ENCODE data around the gene SAMD14.

The SAMD14 gene

GRCh38 chr17:50096092-50096491, 33.9 kb downstream of the SAMD14 start:
- DNase-seq (ENCODE audit: low spot score) = no peak

GRCh38 chr17:50095626-50096037, 34.3 kb downstream of the SAMD14 start:
- DNase-seq (ENCODE audit: low spot score) = no peak

DNA sequence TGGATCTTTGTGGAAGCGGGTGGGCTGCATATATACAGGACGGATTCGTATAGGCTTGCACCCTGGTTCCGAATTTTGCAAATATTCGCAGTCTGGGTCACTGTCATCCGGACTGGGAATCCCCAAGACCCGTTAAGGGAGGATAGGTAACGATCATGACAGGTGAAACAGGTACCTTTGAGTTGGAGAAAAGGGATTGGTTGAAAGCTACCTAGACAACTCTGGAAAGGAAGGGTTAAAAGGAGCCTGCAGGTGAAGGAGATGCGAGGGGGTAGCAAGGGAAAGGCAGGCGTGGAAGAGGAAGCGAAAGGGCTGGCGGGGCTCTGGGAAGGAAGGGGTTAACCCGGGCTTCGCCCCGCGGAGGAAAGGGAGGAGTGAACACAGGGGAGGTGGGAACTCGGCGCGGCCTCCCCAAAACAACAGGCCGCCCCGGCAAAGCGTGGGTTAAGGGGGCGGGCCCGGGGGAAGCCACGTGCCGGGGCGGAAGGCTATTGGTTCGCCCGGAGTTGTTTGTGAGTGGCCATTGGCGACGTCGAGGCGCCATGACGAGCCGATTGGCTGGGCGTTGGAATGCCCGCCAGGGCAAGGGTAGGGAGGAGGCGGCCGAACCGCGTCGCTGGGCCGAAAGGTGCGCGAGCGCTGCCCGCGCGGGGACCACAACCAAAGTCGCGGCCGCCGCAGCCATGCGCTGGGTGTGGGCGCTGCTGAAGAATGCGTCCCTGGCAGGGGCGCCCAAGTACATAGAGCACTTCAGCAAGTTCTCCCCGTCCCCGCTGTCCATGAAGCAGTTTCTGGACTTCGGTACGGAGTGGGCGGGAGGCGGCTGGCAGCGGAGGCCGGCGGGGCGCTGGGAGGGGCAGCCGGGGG, 35.0 kb downstream of the SAMD14 start, which contains the start of gene PDK2:
PDK2 (plus strand) TSS at position 599 of the 867 bp plus-strand sequence; CDS start at position 684, 85 bp downstream.
- peak; percentile 97 for DNase-seq (ENCODE audit: low spot score)

- peak; percentile 85 for DNase-seq (ENCODE audit: low spot score)
These were observed 35.7 kb downstream of the SAMD14 start for GRCh38 chr17:50094243-50094752.

DNA sequence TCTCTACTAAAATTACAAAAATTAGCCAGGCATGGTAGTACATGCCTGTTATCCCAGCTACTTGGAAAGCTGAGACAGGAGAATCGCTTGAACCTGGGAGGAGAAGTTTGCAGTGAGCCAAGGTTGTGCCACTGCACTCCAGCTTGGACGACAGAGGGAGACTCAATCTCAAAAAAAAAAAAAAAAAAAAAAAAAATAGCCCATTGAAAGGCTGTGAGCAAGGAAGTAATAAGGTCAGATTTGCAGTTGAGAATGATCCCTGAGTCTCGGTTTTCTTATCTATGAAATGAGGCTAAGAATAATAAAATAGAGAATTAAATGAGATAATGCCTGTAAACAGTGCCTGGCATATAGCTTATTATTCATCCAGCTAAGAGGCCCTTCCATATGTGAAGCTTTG, 36.2 kb downstream of the SAMD14 start:
- no peak for DNase-seq (ENCODE audit: low spot score)

DNA sequence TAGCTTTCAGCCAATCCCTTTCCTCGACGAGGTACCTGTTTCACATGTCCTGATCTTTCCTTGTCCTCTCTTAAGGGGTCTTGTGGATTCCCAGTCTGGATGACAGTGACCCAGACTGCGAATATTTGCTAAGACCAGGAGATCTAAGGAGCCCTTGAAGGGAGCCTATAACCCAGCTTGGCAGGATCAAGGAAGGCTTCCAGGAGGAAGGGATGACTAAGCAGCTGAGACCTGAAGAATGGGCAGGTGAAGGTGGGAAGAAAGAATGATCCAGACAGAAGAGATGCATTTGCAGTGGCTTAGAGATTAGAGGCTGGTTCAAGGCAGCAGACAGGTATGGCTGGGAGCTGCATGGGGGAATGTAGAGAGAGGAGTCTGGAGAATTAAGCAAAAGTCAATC, 36.7 kb downstream of the SAMD14 start:
- DNase-seq (ENCODE audit: low spot score) = no peak

GRCh38 chr17:50091918-50092285, 38.1 kb downstream of the SAMD14 start:
- no peak for DNase-seq (ENCODE audit: low spot score)

- DNase-seq (ENCODE audit: low spot score) = no peak
These were observed 38.7 kb downstream of the SAMD14 start for GRCh38 chr17:50090971-50091917.

GRCh38 chr17:50090071-50090470, 39.9 kb downstream of the SAMD14 start:
- no peak for DNase-seq (ENCODE audit: low spot score)

DNA sequence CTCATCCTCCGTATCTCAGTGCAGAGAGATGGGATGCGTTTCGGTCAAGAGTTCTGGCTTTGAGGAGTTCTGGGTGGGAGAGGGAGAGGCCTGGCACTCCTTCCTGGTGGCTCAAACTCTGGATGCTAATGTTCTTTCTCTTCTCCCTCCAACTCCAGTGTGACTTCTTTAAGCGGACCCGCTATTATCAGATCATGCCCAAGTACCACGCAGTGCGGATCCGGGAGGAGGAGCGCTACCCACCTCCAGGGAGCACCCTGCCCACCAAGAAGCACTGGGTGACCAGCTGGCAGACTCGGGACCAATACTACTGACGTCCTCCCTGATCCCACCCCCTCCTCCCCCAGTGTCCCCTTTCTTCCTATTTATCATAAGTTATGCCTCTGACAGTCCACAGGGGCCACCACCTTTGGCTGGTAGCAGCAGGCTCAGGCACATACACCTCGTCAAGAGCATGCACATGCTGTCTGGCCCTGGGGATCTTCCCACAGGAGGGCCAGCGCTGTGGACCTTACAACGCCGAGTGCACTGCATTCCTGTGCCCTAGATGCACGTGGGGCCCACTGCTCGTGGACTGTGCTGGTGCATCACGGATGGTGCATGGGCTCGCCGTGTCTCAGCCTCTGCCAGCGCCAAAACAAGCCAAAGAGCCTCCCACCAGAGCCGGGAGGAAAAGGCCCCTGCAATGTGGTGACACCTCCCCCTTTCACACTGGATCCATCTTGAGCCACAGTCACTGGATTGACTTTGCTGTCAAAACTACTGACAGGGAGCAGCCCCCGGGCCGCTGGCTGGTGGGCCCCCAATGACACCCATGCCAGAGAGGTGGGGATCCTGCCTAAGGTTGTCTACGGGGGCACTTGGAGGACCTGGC, 40.8 kb downstream of the SAMD14 start:
- DNase-seq (ENCODE audit: low spot score) = no peak

DNA sequence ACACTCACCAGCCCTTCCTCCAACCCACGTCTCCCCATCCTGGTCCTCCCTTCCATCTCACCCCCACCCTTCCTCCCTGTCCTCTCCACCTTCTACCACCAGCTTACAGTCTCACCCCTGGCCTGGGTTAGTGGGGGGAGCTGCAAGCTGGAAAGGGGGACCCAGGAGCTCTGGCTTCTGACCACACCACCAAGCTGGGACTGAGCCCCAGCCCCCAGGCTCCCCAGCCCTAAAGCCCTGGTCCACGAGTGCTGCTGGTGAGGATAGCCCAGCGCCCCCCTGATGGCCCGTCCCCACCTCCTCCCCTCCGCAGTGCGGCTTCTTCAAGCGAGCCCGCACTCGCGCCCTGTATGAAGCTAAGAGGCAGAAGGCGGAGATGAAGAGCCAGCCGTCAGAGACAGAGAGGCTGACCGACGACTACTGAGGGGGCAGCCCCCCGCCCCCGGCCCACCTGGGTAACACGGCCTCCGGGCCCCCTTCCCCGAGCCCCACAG, 42.0 kb downstream of the SAMD14 start:
- no peak for DNase-seq (ENCODE audit: low spot score)

GRCh38 chr17:50087246-50087911, 42.6 kb downstream of the SAMD14 start:
- peak; percentile 84 for DNase-seq (ENCODE audit: low spot score)

- no peak for DNase-seq (ENCODE audit: low spot score)
These were observed 48.2 kb downstream of the SAMD14 start for GRCh38 chr17:50081757-50082156.

DNA sequence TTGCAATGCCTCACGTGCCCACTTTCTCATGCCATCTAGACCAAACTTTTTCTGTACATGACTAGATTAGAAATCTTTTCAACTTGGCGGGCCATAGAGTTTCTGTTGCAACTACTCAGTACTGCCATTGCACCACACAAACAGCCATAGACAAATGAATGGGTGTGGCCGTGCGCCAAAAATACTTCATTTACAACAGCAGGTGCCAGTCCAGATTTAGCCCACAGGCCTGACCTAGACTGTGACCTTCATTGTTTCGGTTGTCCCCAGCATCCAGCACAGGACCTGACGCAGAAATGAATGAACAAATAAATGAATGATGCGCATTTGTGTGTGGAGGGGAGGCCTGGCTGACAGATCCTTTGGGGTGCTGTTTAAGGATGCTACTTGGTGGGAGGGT, 49.1 kb downstream of the SAMD14 start:
- DNase-seq (ENCODE audit: low spot score) = no peak

DNA sequence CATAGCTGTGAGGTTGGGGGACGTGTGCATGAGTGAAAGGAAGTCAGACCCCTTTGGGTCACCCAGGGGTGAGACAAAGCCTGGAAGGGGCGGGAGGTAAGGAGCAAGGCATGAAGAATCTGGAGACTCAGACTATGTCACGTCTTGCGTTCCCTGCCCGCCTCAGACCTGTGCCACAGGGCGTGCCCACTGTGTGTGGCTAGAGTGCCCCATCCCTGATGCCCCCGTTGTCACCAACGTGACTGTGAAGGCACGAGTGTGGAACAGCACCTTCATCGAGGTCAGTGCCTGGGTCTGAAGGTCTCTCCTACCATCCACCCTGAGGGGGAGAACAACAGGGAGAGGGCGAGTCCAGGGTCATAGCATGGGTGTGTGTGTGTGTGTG, 49.9 kb downstream of the SAMD14 start:
- no peak for DNase-seq (ENCODE audit: low spot score)

DNA sequence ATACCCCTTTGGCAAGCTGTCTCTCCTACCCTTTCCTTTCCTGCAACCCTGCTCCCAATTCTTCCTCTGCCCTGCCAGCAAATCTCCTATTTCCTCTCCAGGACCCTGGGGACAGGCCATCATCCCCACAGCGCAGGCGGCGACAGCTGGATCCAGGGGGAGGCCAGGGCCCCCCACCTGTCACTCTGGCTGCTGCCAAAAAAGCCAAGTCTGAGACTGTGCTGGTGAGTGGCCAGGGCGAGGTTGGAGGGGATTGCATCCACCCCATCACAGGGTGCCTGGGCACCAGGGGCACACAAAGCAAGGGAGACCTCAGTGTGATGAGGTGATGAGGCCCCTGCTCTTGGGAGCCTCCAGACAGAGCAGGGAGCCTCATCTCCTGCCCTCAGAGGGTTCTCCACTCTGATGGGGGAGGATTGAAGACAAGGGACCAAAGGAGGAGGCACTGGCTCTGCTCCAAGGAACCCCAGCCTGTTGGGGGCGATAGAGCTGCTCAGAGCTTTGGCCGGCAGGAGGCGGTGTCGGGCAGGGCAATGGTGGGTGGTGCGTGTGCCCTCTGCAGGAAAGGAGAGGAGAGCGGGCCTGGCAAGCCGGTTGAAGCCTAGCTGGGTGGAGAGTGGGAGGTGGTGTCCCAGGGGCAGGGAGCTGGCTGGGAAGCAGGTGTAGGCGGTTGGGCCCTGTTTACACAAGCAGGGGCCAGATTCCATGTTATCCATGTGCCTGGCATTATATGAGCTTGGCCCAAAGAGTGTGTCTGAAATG, 50.4 kb downstream of the SAMD14 start:
- DNase-seq (ENCODE audit: low spot score) = peak; percentile 40

- DNase-seq (ENCODE audit: low spot score) = no peak
These were observed 51.5 kb downstream of the SAMD14 start for GRCh38 chr17:50078430-50078829.

- no peak for DNase-seq (ENCODE audit: low spot score)
These were observed 53.2 kb downstream of the SAMD14 start for GRCh38 chr17:50076591-50077235.

DNA sequence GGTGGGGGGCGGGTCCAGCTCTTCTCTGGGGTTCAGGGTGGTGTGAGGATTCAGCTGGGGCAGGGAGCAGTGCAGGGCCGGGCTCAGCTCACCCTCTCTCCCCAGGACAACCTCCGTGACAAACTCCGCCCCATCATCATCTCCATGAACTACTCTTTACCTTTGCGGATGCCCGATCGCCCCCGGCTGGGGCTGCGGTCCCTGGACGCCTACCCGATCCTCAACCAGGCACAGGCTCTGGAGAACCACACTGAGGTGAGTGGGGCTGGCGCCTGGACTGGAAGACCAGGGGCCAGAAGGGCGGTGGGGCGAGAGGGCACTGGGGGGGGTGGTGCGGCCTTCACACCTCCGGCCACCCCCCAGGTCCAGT, 53.8 kb downstream of the SAMD14 start:
- DNase-seq (ENCODE audit: low spot score) = no peak

All from RKO (cell line).